GM19193 (cell line): Measurements from ENCODE around the gene IL19.
A peak's percentile ranks its signal among the peaks of the same experiment; 100 is the strongest.

Source experiments
- POLR2A ChIP-seq: IDR thresholded peaks from 4 replicates; pipeline ENCODE4 v1.6.1; 2011; ENCODE audit not compliant: insufficient read depth, insufficient read length; ENCODE audit errors: extremely low read depth

Gene IL19

GRCh38 chr1:206754011-206754410 is 16.6 kb upstream of the IL19 start:
- no peak for TF ChIP-seq POLR2A

- TF ChIP-seq POLR2A, result no peak
These were observed 12.9 kb upstream of the IL19 start for GRCh38 chr1:206757524-206758266.

- TF ChIP-seq POLR2A, result no peak
These were observed 10.0 kb upstream of the IL19 start for GRCh38 chr1:206760590-206760989.

- no peak for TF ChIP-seq POLR2A
These were observed 9.3 kb upstream of the IL19 start for GRCh38 chr1:206761159-206761768.

- TF ChIP-seq POLR2A, result no peak
These were observed 4.2 kb upstream of the IL19 start for GRCh38 chr1:206766251-206766856.

- TF ChIP-seq POLR2A, result no peak
These were observed 1.9 kb upstream of the IL19 start for GRCh38 chr1:206768472-206769303.

- TF ChIP-seq POLR2A, result peak; percentile 53
These were observed 1.3 kb upstream of the IL19 start for GRCh38 chr1:206769304-206769731.

- no peak for TF ChIP-seq POLR2A
These were observed 742 bp downstream of the IL19 start for GRCh38 chr1:206771338-206771692.

- peak; percentile 62 for TF ChIP-seq POLR2A
These were observed 1.8 kb downstream of the IL19 start, which contains the start of gene IL10 for GRCh38 chr1:206772243-206772937. IL10 (minus strand) TSS chr1:206772494; CDS start chr1:206772435, 59 bp downstream.

GRCh38 chr1:206774093-206774492 is 3.5 kb downstream of the IL19 start:
- TF ChIP-seq POLR2A, result no peak

GRCh38 chr1:206776229-206776628 is 5.7 kb downstream of the IL19 start:
- TF ChIP-seq POLR2A, result no peak

- TF ChIP-seq POLR2A, result no peak
These were observed 7.5 kb downstream of the IL19 start for GRCh38 chr1:206778031-206778430.

- TF ChIP-seq POLR2A, result no peak
These were observed 9.1 kb downstream of the IL19 start for GRCh38 chr1:206779638-206780037.

GRCh38 chr1:206782448-206782847 is 11.9 kb downstream of the IL19 start:
- TF ChIP-seq POLR2A, result no peak
